ENCODE data around the gene TAS2R8.
"Not testable (repeated sequence)": the region's sequence is repeated elsewhere in the genome, so short reads cannot be mapped to it uniquely, and the experiment has no call there.

Gene TAS2R8, protein sequence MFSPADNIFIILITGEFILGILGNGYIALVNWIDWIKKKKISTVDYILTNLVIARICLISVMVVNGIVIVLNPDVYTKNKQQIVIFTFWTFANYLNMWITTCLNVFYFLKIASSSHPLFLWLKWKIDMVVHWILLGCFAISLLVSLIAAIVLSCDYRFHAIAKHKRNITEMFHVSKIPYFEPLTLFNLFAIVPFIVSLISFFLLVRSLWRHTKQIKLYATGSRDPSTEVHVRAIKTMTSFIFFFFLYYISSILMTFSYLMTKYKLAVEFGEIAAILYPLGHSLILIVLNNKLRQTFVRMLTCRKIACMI

GRCh38 chr12:10807186-10807585 is at the start of gene TAS2R8:
Gene TAS2R8, minus strand, starts transcription at chr12:10807286. Its CDS starts 306 bp downstream, at chr12:10806980.
- no peak for DNase-seq

- no peak for DNase-seq
Measured at GRCh38 chr12:10855807-10856206, 48.7 kb upstream of the TAS2R8 start.

GRCh38 chr12:10853776-10854175 is 46.7 kb upstream of the TAS2R8 start:
- DNase-seq = no peak

DNA sequence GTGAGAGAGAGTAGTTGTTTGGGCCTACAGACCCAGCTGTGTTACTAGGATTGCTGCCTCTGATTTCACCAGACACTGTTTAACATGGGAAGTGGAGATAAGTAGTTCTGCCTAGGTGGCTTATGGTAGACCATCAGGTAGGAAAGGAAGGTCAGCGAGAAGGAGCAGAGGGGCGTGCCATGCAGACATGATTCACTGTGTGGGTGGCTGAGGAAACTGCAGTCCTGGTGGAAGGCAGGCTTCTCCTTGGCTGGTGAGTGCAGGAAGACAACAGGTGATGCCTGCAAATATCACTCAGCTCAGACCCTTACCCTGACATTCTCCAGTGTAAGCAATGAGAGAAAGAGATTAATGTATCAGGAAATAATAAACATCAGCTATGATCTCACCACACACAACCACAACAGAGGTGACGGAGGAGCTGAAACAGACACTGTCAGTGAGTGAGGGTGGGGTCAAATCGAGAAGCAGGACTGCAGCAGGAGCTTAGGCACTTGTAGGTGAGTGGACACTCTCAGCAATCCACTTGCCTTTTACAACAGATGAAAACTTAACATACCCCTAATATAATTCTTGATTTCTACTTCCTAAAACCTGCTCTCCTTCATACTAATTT is 44.3 kb upstream of the TAS2R8 start:
- DNase-seq = no peak

- no peak for DNase-seq
Measured at GRCh38 chr12:10849425-10849878, 42.4 kb upstream of the TAS2R8 start, which contains the start of gene PRR4. Gene PRR4, minus strand, starts transcription at chr12:10849475. Its CDS starts 38 bp downstream, at chr12:10849437.

DNA sequence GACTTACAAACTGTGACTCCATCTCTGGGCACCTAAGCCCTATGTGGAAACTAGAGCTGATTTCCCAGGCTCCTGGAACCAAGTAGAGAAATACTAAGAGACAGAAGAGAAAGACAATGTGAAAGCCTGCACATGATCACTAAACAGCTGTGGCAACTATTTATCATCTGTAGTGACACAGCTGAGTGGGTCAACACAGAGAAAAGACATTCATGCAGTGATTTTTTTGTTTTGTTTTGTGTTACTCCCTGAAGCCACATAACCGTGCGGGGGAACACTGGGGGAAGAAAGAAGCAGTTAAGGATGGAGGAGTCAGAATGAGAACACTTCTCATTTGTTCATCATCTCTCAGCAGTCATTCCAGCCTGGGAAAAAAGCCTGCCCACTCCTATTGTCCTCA is 40.7 kb upstream of the TAS2R8 start:
- no peak for DNase-seq

DNA sequence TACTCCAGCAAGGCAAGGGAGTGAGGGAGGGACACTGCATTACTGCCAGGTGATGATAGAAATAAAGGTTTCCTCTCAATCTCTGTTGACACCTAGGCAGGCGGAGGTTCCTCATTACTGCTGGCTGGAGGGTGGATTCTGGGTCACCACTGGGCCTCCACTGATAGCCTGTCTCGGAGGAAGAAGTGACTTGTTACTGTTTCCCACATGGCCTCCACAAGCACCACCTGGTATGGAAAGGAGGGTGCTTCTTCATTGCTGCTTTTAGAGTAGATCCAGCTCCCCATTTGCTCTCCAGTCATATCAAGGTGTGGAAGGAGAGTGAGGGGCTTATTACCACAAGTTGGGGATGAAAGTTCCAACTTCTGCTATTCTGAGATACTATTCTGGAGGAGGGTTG is 35.8 kb upstream of the TAS2R8 start:
- DNase-seq = no peak

DNA sequence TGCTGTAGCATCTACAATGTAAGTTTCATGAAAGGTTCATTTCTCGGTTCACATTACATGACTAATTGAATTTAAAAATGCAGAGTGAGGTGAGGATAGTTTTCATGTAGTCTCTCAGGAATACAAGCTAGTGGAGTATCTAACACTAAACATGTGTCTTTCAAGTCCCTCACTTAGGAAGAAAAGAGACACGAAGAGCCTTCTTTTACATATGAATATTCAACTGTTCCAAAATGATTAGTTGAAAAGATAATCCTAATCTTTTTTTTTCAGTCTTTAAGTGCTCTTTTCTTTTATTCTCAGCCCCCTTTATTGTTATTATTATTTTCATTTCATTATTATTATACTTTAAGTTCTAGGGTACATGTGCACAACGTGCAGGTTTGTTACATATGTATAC is 31.4 kb upstream of the TAS2R8 start:
- no peak for DNase-seq

GRCh38 chr12:10829994-10830393 is 22.9 kb upstream of the TAS2R8 start:
- no peak for DNase-seq

DNA sequence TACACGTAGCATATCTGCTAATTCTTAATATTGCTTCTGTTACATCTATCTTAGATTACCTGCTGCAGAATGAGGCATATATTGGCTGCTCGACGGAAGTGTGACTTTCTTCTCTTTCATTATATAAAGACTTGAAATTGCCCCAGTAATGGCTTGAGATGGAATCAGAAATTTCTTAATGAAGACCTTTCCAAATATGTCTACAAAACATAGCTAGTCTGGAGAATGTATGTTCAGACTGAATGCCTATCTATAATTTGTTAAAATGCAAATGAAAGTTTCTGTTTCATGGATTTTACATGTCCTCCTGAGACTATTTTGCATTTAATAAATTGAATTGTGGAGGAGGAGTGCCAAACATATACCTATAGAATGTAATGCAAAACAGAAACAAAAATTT is 19.2 kb upstream of the TAS2R8 start, which contains the start of gene TAS2R10:
Gene TAS2R10 (minus strand): TSS at position 101 of the 400 bp plus-strand sequence. CDS start 89 bp downstream, at position 12.
- DNase-seq = no peak

- DNase-seq = no peak
Measured at GRCh38 chr12:10824957-10825356, 17.9 kb upstream of the TAS2R8 start.

DNA sequence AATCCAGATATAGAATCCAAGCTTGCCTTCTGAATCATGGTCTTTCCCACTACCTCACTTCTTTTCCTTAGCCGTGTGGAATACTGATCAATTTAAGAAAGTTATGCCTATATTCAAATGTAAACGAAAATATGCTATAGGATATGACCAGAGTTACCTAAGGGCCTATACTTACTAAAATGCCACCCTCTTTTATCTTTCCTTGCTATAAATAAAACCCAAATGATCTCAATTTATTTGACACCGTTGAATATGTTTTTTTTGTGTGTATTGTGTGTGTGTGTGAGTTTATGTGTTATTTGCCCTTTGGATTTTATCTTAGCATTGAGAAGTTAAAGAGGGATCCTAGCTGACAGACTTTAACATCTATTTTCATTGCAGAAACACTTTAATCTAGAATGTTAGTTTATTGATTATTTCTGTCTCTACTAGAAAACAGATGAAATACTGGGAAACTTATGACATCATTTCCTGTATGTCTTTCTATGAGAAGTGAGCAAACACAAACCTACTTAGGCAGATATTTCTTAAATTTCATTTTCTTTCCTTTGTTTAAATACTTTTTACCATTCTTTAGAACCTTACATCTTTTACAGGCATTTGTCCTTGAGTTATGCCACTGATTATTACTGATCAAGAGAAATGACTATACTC is 4.9 kb upstream of the TAS2R8 start:
- DNase-seq = no peak

- no peak for DNase-seq
Measured at GRCh38 chr12:10810068-10810467, 3.0 kb upstream of the TAS2R8 start, which contains the start of gene TAS2R9. Gene TAS2R9, minus strand, starts transcription at chr12:10810168. Its CDS starts 93 bp downstream, at chr12:10810075.

GRCh38 chr12:10802587-10802986 is 4.5 kb downstream of the TAS2R8 start, which contains the start of gene TAS2R7:
Gene TAS2R7, minus strand, starts transcription at chr12:10802627. Its CDS starts 57 bp downstream, at chr12:10802570.
- DNase-seq = no peak

DNA sequence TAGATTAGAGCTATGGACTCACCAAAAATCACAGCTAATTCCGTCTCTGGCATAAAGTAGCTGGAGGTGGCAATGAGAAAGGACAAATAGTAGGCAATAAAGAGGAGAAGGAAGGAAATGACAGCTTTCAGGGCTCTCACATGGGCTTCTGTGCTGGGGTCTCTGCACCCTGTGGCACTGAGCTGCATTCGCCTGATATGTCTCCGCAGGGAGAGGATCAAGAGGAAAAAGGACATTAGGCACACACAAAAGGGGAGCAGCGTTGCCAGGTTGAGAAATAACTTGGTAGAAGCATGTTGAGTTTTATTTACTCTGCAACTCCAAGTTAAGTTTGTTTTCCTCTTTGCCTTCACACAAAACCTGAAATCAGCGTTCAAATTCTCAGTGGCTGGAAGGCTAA is 5.3 kb downstream of the TAS2R8 start:
- no peak for DNase-seq

DNA sequence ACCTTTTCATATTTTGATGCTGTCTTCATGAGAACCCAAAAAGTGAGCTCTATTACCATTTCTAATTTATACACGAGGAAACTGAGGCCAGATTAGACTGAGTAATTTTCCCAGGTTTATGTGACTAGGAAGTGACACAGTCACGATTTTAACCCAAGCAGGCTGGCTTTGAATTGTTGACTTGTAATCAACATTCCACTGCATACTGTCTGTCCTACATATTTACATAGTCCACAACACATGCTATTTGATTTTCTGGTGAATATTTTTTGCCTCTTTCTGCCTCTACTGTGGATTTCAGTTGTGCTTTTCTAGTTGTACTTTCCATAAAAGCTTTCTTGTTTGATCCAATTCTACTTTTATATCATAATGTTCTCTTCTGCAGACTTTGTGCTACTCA is 12.9 kb downstream of the TAS2R8 start:
- DNase-seq = no peak

GRCh38 chr12:10791769-10792168 is 15.3 kb downstream of the TAS2R8 start:
- not testable (repeated sequence) for DNase-seq

DNA sequence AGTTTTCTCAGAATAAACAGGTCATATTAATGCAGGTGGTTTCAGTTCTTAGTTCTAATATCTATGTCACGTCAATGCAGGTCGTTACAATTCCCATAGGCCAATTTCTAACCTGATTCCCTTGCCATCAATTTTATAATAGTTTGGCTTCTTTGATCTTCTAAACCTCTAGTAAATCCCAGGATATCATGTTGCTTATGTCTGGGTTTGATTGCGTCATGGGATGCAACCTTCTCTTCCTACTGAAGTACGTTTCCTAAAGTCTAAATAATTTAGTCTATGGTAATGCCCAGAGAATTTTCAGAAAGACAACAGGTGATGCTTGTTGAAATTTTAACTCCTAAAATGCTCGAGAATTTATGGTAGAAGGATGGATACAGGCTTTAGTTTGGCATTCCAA is 23.8 kb downstream of the TAS2R8 start:
- DNase-seq = no peak

GRCh38 chr12:10779103-10779502 is 28.0 kb downstream of the TAS2R8 start:
- DNase-seq = no peak

DNA sequence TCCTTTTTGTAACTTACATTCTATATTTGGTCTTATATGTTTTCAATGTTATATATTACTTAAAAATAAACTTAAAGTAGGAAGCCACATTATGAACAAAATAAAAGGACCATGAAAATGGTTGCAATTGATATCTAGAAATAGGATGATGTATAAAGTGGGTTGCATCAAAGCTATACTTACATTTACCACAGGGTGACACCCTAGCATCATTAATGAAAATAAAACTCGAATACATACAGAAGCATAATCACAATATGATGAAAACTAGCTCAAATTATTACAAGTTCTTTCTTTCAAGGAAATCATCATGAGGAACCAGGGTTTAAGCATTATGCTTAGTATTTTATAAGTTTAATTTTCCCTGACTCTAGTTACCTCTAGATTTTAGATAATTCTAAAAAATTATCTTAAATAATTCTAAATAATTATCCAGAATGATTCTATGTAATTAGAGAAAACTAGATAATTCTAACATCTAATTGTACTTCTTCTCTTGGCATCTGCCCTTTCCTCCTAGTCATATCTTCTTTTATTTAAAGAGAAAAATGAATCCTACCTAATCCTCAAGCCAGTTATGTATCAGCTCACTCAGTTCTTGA is 35.9 kb downstream of the TAS2R8 start:
- no peak for DNase-seq

- DNase-seq = no peak
Measured at GRCh38 chr12:10759657-10760056, 47.4 kb downstream of the TAS2R8 start.

DNA sequence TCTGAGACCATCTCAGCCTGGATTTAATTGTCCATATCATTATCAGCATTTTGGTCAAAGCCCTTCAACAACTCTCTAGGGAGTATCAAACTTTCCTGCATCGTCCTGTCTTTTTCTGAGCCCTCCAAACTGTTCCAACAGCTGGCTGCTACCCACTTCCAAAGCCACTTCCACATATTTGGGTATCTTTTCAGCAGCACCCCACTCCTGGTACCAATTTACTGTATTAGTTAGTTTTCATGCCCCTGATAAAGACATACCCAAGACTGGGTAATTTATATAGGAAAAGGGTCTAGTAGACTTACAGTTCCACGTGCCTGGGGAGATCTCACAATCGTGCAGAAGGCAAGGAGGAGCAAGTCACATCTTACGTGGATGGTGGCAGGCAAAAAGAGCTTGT is 50.9 kb downstream of the TAS2R8 start:
- DNase-seq = no peak

All from activated CD4-positive, CD25-positive, alpha-beta regulatory T cell (primary cell).